ENCODE results near the gene PARG. TPM values are rescaled to one million over a fixed set of nuclear protein-coding genes. Genes with fewer than 3 reads are reported as not detected.

PARG gene
- total and polyA plus RNA-seq, 4 donors = 4.5 to 16.9 (median 9.0) TPM

DNA sequence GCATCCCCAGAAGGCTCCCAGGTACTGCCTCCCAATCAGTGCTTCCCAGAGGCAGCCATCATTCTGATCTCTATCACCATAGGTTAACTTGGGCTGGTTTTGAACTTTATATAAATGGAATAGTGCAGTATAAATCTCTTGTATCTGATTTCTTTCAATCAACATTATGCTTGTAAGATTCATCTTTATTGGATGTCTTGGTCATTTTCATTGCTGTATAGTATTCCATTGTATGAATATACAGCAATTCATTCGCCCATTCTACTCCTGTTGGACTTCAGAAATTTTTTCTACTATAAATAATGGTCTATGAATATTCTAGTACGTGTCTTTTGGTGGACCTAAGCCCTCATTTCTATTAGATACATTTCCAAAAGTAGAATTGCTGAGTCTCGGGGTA is 163.6 kb downstream of the PARG start:
- 67% methylated on average over 3 of the region's 3 CpGs for WGBS

DNA sequence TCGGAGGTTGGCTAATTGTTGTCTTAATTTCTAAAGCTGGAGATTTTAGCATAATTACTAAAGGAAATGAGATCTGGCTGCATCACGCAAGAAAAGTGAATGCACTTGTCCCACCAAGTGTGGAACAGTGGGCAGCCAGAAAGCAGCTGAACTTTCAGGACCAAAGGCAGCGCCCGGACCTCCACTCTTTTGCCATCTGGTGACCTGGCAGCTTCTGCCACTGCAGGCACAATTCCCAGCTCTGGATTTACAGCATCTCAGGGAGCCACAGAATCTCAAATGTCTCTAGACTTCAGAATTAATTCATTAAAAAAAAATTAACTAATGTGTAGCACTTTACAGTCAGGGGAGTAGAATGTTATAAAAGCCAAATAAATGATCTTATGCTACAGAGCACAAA is 165.0 kb downstream of the PARG start:
- DNase-seq (ENCODE audit: low spot score) = no peak
- H3K27me3 ChIP-seq (ENCODE audit: control insufficient read depth in 4 of 4, insufficient read depth in 4 of 4, low read length in 3 of 4) = no peaks in the 10 kb centered on the region
- H3K36me3 ChIP-seq (ENCODE audit: control insufficient read depth in 4 of 4, insufficient read depth in 3 of 4, low read depth in 1 of 4, low read length in 3 of 4) = no peaks in the 10 kb centered on the region
- H3K27ac ChIP-seq (ENCODE audit: low read depth in 1 of 2, low read length in 2 of 2) = no peak overlapping the region
- H3K4me3 ChIP-seq (ENCODE audit: low read depth in 1 of 3, low read length in 3 of 3) = no peak overlapping the region
- H3K4me1 ChIP-seq (ENCODE audit: control insufficient read depth in 4 of 4, insufficient read depth in 4 of 4, low read length in 3 of 4) = no peaks in the 10 kb centered on the region
- TF ChIP-seq, protein P1, sequence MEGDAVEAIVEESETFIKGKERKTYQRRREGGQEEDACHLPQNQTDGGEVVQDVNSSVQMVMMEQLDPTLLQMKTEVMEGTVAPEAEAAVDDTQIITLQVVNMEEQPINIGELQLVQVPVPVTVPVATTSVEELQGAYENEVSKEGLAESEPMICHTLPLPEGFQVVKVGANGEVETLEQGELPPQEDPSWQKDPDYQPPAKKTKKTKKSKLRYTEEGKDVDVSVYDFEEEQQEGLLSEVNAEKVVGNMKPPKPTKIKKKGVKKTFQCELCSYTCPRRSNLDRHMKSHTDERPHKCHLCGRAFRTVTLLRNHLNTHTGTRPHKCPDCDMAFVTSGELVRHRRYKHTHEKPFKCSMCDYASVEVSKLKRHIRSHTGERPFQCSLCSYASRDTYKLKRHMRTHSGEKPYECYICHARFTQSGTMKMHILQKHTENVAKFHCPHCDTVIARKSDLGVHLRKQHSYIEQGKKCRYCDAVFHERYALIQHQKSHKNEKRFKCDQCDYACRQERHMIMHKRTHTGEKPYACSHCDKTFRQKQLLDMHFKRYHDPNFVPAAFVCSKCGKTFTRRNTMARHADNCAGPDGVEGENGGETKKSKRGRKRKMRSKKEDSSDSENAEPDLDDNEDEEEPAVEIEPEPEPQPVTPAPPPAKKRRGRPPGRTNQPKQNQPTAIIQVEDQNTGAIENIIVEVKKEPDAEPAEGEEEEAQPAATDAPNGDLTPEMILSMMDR (IDR thresholded peaks at IDR 0.05; ENCODE audit: low read depth, low read length, missing input control) = no peak
- no peak overlapping the region for H3K9ac ChIP-seq (ENCODE audit: low read depth in 1 of 2, low read length in 2 of 2)
- WGBS = 76% methylated on average over 4 of the region's 4 CpGs
- no peaks in the 10 kb centered on the region for H3K9me3 ChIP-seq (ENCODE audit: control insufficient read depth in 4 of 4, low read length in 3 of 4)

More for the DNA sequence above, 163.6 kb downstream of the PARG start:
- Histone ChIP-seq H3K4me1 (ENCODE audit: control insufficient read depth in 4 of 4, insufficient read depth in 4 of 4, low read length in 3 of 4) (no peaks in the 10 kb centered on the region), H3K9me3 (ENCODE audit: control insufficient read depth in 4 of 4, low read length in 3 of 4) (no peaks in the 10 kb centered on the region), H3K9ac (ENCODE audit: low read depth in 1 of 2, low read length in 2 of 2) (no peak overlapping the region), H3K36me3 (ENCODE audit: control insufficient read depth in 4 of 4, insufficient read depth in 3 of 4, low read depth in 1 of 4, low read length in 3 of 4) (no peaks in the 10 kb centered on the region), H3K27ac (ENCODE audit: low read depth in 1 of 2, low read length in 2 of 2) (no peak overlapping the region), H3K27me3 (ENCODE audit: control insufficient read depth in 4 of 4, insufficient read depth in 4 of 4, low read length in 3 of 4) (no peaks in the 10 kb centered on the region), H3K4me3 (ENCODE audit: low read depth in 1 of 3, low read length in 3 of 3) (no peak overlapping the region)
- TF ChIP-seq GABPA (IDR thresholded peaks at IDR 0.05 in 1 of 2, conservative IDR thresholded peaks at IDR 0.05 in 1 of 2) = no peak
- TF ChIP-seq, protein P1 (IDR thresholded peaks at IDR 0.05; ENCODE audit: low read depth, low read length, missing input control) = no peak
- no peak for TF ChIP-seq NR2F2 (IDR thresholded peaks at IDR 0.05)
- TF ChIP-seq RXRA (IDR thresholded peaks at IDR 0.05) = no peak
- TF ChIP-seq JUND (IDR thresholded peaks at IDR 0.05) = no peak
- TF ChIP-seq, protein P2, sequence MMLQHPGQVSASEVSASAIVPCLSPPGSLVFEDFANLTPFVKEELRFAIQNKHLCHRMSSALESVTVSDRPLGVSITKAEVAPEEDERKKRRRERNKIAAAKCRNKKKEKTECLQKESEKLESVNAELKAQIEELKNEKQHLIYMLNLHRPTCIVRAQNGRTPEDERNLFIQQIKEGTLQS (IDR thresholded peaks at IDR 0.05) = no peak
- no peak for TF ChIP-seq SP1 (IDR thresholded peaks at IDR 0.05)
- no peak for TF ChIP-seq ZBTB33 (IDR thresholded peaks at IDR 0.05)
- DNase-seq (ENCODE audit: low spot score) = no peak

DNA sequence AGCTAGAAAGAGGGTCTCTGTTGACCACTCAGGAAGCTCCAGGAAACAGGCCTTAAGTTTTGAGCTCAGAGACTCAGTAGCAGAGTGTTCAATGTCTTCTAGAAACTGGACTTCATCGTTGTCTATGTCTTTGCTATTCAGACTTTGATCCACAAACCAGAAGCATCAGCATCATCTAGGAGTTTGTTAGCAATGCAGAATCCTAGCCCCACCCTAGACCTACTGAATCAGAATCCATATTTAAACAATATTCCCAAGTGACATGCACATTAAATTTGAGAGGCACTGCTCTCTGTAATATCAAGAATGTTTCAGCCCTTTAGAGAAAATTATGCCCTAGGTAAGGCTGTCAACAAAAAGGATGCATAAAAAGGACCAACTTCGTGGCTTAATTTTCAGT is 166.8 kb downstream of the PARG start:
- Histone ChIP-seq H3K27ac (ENCODE audit: low read depth in 1 of 2, low read length in 2 of 2) (no peak overlapping the region), H3K27me3 (ENCODE audit: control insufficient read depth in 4 of 4, insufficient read depth in 4 of 4, low read length in 3 of 4) (peaks cover 0 to 2% (median 0%) of the 10 kb centered on the region in 4 donors), H3K4me1 (ENCODE audit: control insufficient read depth in 4 of 4, insufficient read depth in 4 of 4, low read length in 3 of 4) (no peaks in the 10 kb centered on the region), H3K36me3 (ENCODE audit: control insufficient read depth in 4 of 4, insufficient read depth in 3 of 4, low read depth in 1 of 4, low read length in 3 of 4) (no peaks in the 10 kb centered on the region), H3K9me3 (ENCODE audit: control insufficient read depth in 4 of 4, low read length in 3 of 4) (no peaks in the 10 kb centered on the region), H3K4me3 (ENCODE audit: low read depth in 1 of 3, low read length in 3 of 3) (no peak overlapping the region), H3K9ac (ENCODE audit: low read depth in 1 of 2, low read length in 2 of 2) (no peak overlapping the region)
- TF ChIP-seq FOXA1 (IDR thresholded peaks at IDR 0.05) (no peak), ZBTB33 (IDR thresholded peaks at IDR 0.05) (no peak), JUND (IDR thresholded peaks at IDR 0.05) (no peak), HNF4A (conservative IDR thresholded peaks at IDR 0.05) (no peak), GABPA (IDR thresholded peaks at IDR 0.05 in 1 of 2, conservative IDR thresholded peaks at IDR 0.05 in 1 of 2) (no peak)
- TF ChIP-seq, protein P2 (IDR thresholded peaks at IDR 0.05) = no peak
- TF ChIP-seq, protein P3, sequence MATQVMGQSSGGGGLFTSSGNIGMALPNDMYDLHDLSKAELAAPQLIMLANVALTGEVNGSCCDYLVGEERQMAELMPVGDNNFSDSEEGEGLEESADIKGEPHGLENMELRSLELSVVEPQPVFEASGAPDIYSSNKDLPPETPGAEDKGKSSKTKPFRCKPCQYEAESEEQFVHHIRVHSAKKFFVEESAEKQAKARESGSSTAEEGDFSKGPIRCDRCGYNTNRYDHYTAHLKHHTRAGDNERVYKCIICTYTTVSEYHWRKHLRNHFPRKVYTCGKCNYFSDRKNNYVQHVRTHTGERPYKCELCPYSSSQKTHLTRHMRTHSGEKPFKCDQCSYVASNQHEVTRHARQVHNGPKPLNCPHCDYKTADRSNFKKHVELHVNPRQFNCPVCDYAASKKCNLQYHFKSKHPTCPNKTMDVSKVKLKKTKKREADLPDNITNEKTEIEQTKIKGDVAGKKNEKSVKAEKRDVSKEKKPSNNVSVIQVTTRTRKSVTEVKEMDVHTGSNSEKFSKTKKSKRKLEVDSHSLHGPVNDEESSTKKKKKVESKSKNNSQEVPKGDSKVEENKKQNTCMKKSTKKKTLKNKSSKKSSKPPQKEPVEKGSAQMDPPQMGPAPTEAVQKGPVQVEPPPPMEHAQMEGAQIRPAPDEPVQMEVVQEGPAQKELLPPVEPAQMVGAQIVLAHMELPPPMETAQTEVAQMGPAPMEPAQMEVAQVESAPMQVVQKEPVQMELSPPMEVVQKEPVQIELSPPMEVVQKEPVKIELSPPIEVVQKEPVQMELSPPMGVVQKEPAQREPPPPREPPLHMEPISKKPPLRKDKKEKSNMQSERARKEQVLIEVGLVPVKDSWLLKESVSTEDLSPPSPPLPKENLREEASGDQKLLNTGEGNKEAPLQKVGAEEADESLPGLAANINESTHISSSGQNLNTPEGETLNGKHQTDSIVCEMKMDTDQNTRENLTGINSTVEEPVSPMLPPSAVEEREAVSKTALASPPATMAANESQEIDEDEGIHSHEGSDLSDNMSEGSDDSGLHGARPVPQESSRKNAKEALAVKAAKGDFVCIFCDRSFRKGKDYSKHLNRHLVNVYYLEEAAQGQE (IDR thresholded peaks at IDR 0.05) = no peak
- no peak for DNase-seq (ENCODE audit: low spot score)
- WGBS = 64% methylated on average over 2 of the region's 2 CpGs
